Coronary artery (tissue), 2 donors: ENCODE measurements around the gene HOPX.

ENCODE experiments used
- DNase-seq: peaks from one replicate; pipeline ENCODE4 v3.0.0-alpha.2; 2017; ENCODE audit warnings: low spot score
- H3K27ac ChIP-seq, 2 donors: fragments of 200-600 bp; sonication (generic); one replicate each; pipeline ENCODE4 v1.5.1; 2016 to 2019
- H3K4me3 ChIP-seq: fragments of 200-600 bp; sonication (generic); 2 replicates; pipeline ENCODE4 v1.5.1; 2016; ENCODE audit warnings: mild to moderate bottlenecking, moderate library complexity
- TF ChIP-seq, protein P1 (sequence below): fragments of 200-600 bp; sonication (generic); IDR thresholded peaks from one replicate; pipeline ENCODE4 v1.5.1; 2019; ENCODE audit warnings: antibody characterized with exemption

Gene HOPX

DNA sequence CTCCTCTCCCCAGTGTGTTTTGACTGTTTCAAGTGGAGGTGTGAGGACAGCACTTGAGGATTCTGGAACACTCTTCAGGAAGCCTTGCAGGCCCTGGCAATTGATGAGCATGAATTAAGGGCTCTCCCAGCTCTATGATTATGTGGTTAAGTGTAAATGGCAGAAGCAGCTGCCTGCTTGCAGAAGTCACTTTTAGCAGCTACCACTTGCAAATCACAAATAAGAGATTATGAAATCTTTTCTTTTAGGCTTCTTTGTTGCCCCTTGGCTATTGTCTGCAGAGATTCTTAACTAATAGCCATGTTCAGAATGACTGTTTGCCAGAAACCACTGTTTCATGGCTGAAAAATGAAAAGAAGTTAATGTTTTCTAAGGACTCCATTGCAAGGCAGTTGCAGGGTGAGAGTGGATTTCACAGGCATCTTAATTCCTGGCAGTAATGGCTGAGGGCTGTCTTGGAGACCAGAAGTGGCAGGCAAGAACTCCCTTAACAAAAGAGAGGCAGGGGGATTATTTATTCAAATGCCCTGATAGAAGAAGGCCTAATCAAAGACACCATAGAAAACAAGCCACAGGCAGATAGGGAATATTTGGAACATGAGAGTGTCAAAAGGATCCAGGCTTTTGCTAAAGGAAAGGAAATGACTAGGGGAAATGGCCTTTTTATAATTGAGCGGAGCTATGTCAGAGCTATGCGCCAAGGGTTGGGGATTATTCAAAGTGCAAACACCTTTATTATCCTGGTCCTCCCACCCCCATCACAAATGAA lies 8.3 kb upstream of the HOPX start:
- Histone ChIP-seq H3K4me3 (no peak overlapping the region), H3K27ac (no peak overlapping the region)
- no peak for DNase-seq
- TF ChIP-seq, protein P1, sequence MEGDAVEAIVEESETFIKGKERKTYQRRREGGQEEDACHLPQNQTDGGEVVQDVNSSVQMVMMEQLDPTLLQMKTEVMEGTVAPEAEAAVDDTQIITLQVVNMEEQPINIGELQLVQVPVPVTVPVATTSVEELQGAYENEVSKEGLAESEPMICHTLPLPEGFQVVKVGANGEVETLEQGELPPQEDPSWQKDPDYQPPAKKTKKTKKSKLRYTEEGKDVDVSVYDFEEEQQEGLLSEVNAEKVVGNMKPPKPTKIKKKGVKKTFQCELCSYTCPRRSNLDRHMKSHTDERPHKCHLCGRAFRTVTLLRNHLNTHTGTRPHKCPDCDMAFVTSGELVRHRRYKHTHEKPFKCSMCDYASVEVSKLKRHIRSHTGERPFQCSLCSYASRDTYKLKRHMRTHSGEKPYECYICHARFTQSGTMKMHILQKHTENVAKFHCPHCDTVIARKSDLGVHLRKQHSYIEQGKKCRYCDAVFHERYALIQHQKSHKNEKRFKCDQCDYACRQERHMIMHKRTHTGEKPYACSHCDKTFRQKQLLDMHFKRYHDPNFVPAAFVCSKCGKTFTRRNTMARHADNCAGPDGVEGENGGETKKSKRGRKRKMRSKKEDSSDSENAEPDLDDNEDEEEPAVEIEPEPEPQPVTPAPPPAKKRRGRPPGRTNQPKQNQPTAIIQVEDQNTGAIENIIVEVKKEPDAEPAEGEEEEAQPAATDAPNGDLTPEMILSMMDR, result no peak

DNA sequence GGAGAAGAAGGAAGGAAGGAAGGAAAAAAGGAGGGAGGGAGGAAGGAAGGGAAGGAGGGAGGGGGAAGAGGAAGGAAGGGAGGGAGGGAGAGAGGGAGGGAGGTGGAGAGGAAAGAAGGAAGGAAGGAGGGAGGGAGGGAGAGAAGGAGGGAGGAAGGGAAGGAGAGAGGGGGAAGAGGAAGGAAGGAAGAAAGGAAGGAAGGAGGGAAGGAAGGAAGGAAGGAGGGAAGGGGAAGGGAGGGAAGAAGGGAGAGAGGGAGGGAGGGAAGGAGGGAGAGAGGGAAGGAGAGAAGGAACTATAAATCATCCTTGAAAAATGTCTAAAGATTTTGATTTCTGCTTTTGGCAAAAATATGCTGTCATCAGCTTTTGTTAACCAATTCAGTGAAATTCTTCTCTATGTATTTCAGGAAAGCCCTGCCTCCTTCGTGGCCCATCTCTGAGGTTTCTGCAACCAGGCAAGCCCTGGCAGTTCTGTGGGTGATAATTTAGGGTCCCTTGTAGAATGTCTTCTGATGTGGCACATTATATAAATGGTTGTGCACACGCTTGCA lies 7.1 kb upstream of the HOPX start:
- Histone ChIP-seq H3K27ac (no peak overlapping the region), H3K4me3 (no peak overlapping the region)
- TF ChIP-seq, protein P1, result no peak
- no peak for DNase-seq

DNA sequence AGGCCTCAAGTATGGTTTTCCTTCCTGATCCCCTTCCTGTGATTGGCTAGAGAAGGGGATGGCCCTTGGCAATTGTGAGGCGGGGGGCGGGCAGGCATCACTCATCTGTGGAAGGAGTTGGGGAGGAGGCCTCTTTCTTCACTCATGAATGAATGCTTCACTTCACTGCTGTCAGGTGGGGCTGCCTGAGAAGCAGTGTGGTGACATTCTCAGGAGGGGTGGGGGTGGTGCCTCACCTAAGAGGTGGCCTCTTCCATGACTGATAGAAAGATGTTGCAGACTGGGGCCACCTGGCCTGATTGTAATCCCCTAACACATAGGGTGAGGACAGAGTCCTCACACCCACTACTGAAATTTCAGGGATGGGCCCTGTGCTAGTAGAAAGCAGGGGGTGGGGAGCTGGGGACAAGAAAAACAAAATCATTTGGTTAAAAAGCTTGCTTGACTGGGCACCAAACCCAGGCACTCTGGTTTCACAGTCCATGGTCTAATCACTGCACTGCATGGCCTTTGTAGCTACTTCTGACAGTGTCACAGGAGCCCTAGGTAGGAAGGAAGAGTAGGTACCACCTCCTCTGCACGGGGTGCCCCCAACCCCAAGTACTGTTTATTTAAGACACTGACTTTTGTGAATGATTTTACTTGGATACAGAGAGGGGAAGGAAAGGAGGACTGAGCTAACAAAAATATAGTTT lies 5.6 kb upstream of the HOPX start:
- Histone ChIP-seq H3K4me3 (no peak overlapping the region), H3K27ac (no peak overlapping the region)
- DNase-seq, result no peak
- TF ChIP-seq, protein P1, result no peak

DNA sequence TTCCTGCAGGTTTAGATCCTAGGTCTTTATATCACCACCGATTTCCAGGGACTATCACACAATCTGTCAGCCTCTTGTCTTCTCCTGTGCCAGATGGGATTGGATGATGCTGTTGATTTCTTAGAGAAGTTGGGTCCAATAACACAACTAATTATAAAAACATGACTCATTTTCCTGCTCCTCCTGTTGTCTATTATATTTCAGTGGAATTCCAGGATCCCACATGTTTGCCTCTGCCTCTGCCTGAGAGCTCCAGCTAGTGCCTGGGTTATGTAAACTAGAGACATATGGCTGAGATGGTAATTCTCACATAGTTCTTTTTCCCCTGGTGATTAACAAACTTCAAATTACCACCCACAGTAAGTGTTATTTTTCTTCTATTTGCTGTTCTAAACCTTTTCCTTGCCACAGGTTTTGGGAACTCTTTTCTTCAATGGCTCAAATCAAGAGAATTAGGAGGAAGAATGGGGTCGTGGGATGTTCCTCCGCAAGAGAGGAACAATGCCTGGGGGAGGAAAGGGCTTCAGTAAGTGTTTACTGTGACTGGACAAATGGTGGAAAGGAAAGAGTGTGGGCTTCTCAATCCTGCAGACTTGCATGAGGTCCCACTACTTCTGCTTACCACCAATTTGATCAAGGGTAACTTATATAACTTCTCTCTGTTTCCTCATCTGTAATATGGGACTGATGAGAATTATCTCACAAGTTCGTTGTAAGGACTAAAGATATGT lies 3.4 kb upstream of the HOPX start:
- no peak overlapping the region for H3K4me3 ChIP-seq
- TF ChIP-seq, protein P1, result no peak
- H3K27ac ChIP-seq, result no peak overlapping the region
- DNase-seq, result no peak

DNA sequence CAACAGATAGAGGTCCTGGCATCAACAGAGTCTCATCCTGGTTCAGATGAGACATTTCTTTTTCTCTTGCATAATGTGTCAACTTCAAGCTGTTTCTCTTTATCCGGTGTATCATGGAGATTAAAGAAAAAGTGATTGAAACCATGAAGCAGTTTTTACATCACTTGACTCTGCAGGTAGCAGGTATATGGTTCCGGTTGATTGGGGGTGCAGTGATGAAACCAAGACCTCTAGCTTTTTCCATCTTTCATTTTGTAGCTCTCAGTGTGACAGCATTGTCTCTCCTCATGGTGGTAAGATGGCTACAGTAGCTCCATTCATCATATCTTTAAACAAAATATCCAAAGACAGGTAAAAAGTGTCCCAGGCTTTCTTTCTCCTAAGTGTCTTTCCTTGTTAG lies 2.4 kb upstream of the HOPX start:
- H3K4me3 ChIP-seq, result no peak overlapping the region
- no peak overlapping the region for H3K27ac ChIP-seq
- DNase-seq, result no peak
- TF ChIP-seq, protein P1, result no peak

DNA sequence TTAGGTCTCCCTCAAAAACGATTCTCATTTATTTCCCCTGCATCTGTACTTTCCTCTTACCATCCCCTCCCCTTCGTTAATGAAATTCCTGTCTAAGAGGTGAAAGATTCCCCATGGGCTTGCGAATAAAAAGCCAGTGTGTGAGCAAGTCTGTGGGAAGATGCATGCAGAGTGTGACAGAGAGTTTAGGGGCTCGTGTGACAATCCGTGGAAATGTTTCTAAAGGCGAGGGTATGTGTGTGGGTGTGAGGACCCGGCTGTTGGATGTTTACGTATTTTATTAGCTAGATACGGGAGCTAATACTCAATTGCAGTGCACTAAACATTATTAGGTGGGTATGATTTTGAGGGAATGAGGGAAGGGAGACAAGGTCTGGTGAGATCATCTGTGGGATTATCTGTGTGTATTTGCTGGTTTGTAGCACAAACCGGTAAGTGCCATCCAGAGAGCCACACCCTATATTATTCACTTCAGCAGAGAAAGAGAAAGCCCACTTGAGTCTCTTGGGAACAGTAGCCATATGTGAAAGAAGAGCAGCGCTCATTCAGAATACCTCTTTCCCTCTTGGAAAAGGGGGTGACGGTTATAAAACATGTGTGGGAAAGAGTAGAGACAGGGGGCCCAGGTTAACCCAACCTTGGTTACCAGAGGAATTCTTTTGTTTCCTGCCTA lies 893 bp upstream of the HOPX start:
- Histone ChIP-seq H3K4me3 (peak overlapping the region; percentile 51), H3K27ac (no peak overlapping the region)
- TF ChIP-seq, protein P1, result no peak
- DNase-seq, result no peak
